CD14-positive monocyte (primary cell): ENCODE data around the gene IRX4. TPM values are rescaled to one million over a fixed set of nuclear protein-coding genes. Genes with fewer than 3 reads are reported as not detected.

Experiments used
- DNase-seq, 3 donors: peaks; one replicate each; pipeline ENCODE4 v3.0.0-alpha.2; 2011 to 2022
- H2AFZ ChIP-seq: 2 replicates; pipeline ENCODE4 v1.6.0; 2012; ENCODE audit warnings: mild to moderate bottlenecking, low read depth, low read length, inconsistent platforms; ENCODE audit not compliant: insufficient read depth, poor library complexity, severe bottlenecking
- H3K27ac ChIP-seq, 2 donors: 1 replicate in 1 of 2; 2 replicates in 1 of 2; pipeline ENCODE4 v1.5.1; 2012 to 2013; ENCODE audit warnings: low read length in 2 of 2, control low read depth in 1 of 2, inconsistent platforms in 1 of 2, low read depth in 1 of 2, mild to moderate bottlenecking in 1 of 2
- H3K27me3 ChIP-seq, 2 donors: one replicate each; pipeline versions ENCODE4 v1.6.0 to v1.6.1; 2011 to 2013; ENCODE audit warnings: low read length in 2 of 2; ENCODE audit not compliant: control insufficient read depth in 2 of 2, insufficient read depth in 2 of 2
- H3K36me3 ChIP-seq, 2 donors: replicated peaks in 1 of 2; 1 replicate in 1 of 2; 2 replicates in 1 of 2; pipeline versions ENCODE4 v1.5.1 to v1.6.1; 2012 to 2013; ENCODE audit warnings: low read length in 2 of 2, control low read depth in 1 of 2, inconsistent platforms in 1 of 2, mild to moderate bottlenecking in 1 of 2; ENCODE audit not compliant: insufficient read depth in 2 of 2, control insufficient read depth in 1 of 2
- H3K4me1 ChIP-seq, 2 donors: 1 replicate in 1 of 2; 2 replicates in 1 of 2; pipeline versions ENCODE4 v1.5.1 to v1.6.1; 2012 to 2013; ENCODE audit warnings: low read length in 2 of 2, control low read depth in 1 of 2, inconsistent platforms in 1 of 2, mild to moderate bottlenecking in 1 of 2, moderate library complexity in 1 of 2; ENCODE audit not compliant: insufficient read depth in 2 of 2, control insufficient read depth in 1 of 2
- H3K4me2 ChIP-seq: replicated peaks from 2 replicates; pipeline ENCODE3; 2012; ENCODE audit warnings: low read length, moderate library complexity, mild to moderate bottlenecking; ENCODE audit not compliant: poor library complexity, severe bottlenecking; ENCODE audit errors: extremely low read depth
- H3K4me3 ChIP-seq, 3 experiments: fragments of 200-600 bp in 1 of 3; sonication (generic) in 1 of 3; replicated peaks in 1 of 3; 1 replicate in 2 of 3; 2 replicates in 1 of 3; pipeline ENCODE4 v1.5.1; 2011 to 2013; ENCODE audit warnings: low read length in 3 of 3, mild to moderate bottlenecking in 3 of 3, control low read depth in 2 of 3, low read depth in 2 of 3, inconsistent platforms in 1 of 3, moderate library complexity in 1 of 3
- H3K79me2 ChIP-seq: 2 replicates; pipeline ENCODE4 v1.6.0; 2012; ENCODE audit warnings: mild to moderate bottlenecking, control low read depth, inconsistent platforms, low read length, moderate library complexity; ENCODE audit not compliant: insufficient read depth
- H3K9ac ChIP-seq: 2 replicates; pipeline ENCODE4 v1.6.0; 2017; ENCODE audit warnings: low read length, mild to moderate bottlenecking; ENCODE audit not compliant: insufficient read depth, poor library complexity, severe bottlenecking
- H3K9me3 ChIP-seq, 2 donors: replicated peaks in 1 of 2; 1 replicate in 1 of 2; 2 replicates in 1 of 2; pipeline versions ENCODE4 v1.5.1 to v1.6.1; 2012 to 2013; ENCODE audit warnings: low read length in 2 of 2, control low read depth in 1 of 2; ENCODE audit not compliant: control insufficient read depth in 1 of 2, insufficient read depth in 1 of 2
- H4K20me1 ChIP-seq: 2 replicates; pipeline ENCODE4 v1.6.0; 2012; ENCODE audit warnings: mild to moderate bottlenecking, low read length, control low read depth, moderate library complexity; ENCODE audit not compliant: insufficient read depth
- H3K27ac Mint-ChIP-seq, 7 donors: one replicate each; pipeline ENCODE4 v1.8.0; 2020; ENCODE audit warnings: mild to moderate bottlenecking in 7 of 7, mixed read lengths in 7 of 7, moderate library complexity in 6 of 7, inconsistent platforms in 2 of 7
- H3K27me3 Mint-ChIP-seq, 3 donors: one replicate each; pipeline ENCODE4 v1.8.0; 2021 to 2022; ENCODE audit warnings: low read depth in 3 of 3, mild to moderate bottlenecking in 3 of 3, mixed read lengths in 3 of 3, moderate library complexity in 3 of 3, inconsistent platforms in 1 of 3
- H3K36me3 Mint-ChIP-seq, 2 donors: one replicate each; pipeline ENCODE4 v1.8.0; 2020; ENCODE audit warnings: mixed read lengths in 2 of 2, inconsistent platforms in 1 of 2, mild to moderate bottlenecking in 1 of 2
- H3K4me1 Mint-ChIP-seq: one replicate; pipeline ENCODE4 v1.8.0; 2020; ENCODE audit warnings: mild to moderate bottlenecking, mixed read lengths
- H3K4me3 Mint-ChIP-seq, 2 donors: one replicate each; pipeline ENCODE4 v1.8.0; 2020; ENCODE audit warnings: mild to moderate bottlenecking in 2 of 2, mixed read lengths in 2 of 2, moderate library complexity in 1 of 2
- H3K9me3 Mint-ChIP-seq, 7 donors: one replicate each; pipeline ENCODE4 v1.8.0; 2020 to 2022; ENCODE audit warnings: mixed read lengths in 7 of 7, mild to moderate bottlenecking in 6 of 7, moderate library complexity in 6 of 7, inconsistent platforms in 2 of 7
- CTCF ChIP-seq: fragments of 200-600 bp; IDR thresholded peaks from one replicate; pipeline ENCODE4 v1.8.0; 2022; ENCODE audit warnings: antibody characterized with exemption, mild to moderate bottlenecking
- WGBS: methylation state at CpG from one replicate; pipeline ENCODE4 v1.1.5; 2013; ENCODE audit warnings: missing lambda C conversion rate; ENCODE audit not compliant: insufficient coverage; 5-methylcytosine and 5-hydroxymethylcytosine counted together
- intact Hi-C, 2 donors: fragments of 100-400 bp; cut with micrococcal nuclease; formaldehyde crosslinking; loops; one replicate each; pipeline versions ENCODE4 v1.15.0 to v1.15.1; 2023
- polyA plus RNA-seq, 3 donors: library from polyadenylated mRNA; depleted of rRNA in 1 of 3; unstranded in 2 of 3; stranded (reverse) in 1 of 3; fragments of 300-500 nt in 2 of 3; fragments of >200 nt in 1 of 3; fragmentation: Illumina TruSeq in 2 of 3; gene quantifications; 1 replicate in 2 of 3; 2 replicates in 1 of 3; pipeline ENCODE4 v1.2.3, GENCODE V29; 2012 to 2021

The IRX4 gene
- polyA plus RNA-seq, 3 donors, result not detected

- no peak overlapping the region for H3K27ac ChIP-seq
- H3K79me2 ChIP-seq, result no peaks in the 10 kb centered on the region
- WGBS, result 88% methylated on average over 7 of the region's 10 CpGs
- H4K20me1 ChIP-seq, result no peaks in the 10 kb centered on the region
- no peak overlapping the region for H3K4me3 Mint-ChIP-seq
- H3K9me3 Mint-ChIP-seq, result peaks cover 2 to 8% (median 3%) of the 10 kb centered on the region in 7 donors
- no peak overlapping the region for H3K9ac ChIP-seq
- H3K4me3 ChIP-seq, result no peak overlapping the region
- DNase-seq, result no peak
- intact Hi-C loops, result no loop called here
- no peak overlapping the region for H3K4me2 ChIP-seq
- no peaks in the 10 kb centered on the region for H3K36me3 Mint-ChIP-seq
- H3K9me3 ChIP-seq, result peaks cover 0 to 5% of the 10 kb centered on the region in 2 donors
- no peaks in the 10 kb centered on the region for H3K4me1 ChIP-seq
- H2AFZ ChIP-seq, result no peak overlapping the region
- H3K27me3 Mint-ChIP-seq, result peaks cover 9 to 40% (median 18%) of the 10 kb centered on the region in 3 donors
- no peaks in the 10 kb centered on the region for H3K27me3 ChIP-seq
- TF ChIP-seq CTCF, result no peak
- H3K4me1 Mint-ChIP-seq, result no peaks in the 10 kb centered on the region
- H3K36me3 ChIP-seq, result no peaks in the 10 kb centered on the region
- H3K27ac Mint-ChIP-seq, result no peak overlapping the region
Observed at GRCh38 chr5:1859099-1859498, 23.6 kb downstream of the IRX4 start.

- Mint-ChIP-seq H3K27ac (no peak overlapping the region), H3K27me3 (peaks cover 11 to 45% (median 24%) of the 10 kb centered on the region in 3 donors), H3K36me3 (no peaks in the 10 kb centered on the region), H3K4me1 (no peaks in the 10 kb centered on the region), H3K4me3 (no peak overlapping the region), H3K9me3 (peaks cover 2 to 8% (median 3%) of the 10 kb centered on the region in 7 donors)
- Histone ChIP-seq H3K79me2 (no peaks in the 10 kb centered on the region), H3K4me3 (no peak overlapping the region), H3K4me1 (no peaks in the 10 kb centered on the region), H3K27ac (no peak overlapping the region), H3K9me3 (peaks cover 0 to 5% of the 10 kb centered on the region in 2 donors), H3K36me3 (no peaks in the 10 kb centered on the region), H3K9ac (no peak overlapping the region), H2AFZ (no peak overlapping the region), H4K20me1 (no peaks in the 10 kb centered on the region), H3K4me2 (no peak overlapping the region), H3K27me3 (peaks cover 0 to 2% of the 10 kb centered on the region in 2 donors)
- no peak for TF ChIP-seq CTCF
- no peak for DNase-seq
- intact Hi-C loops, result no loop called here
- 96% methylated on average over 12 of the region's 16 CpGs for WGBS
Observed at GRCh38 chr5:1858436-1858835, 24.3 kb downstream of the IRX4 start.
